ENCODE data around the gene ALAS1.

GRCh38 chr3:52218454-52218853 is 20.5 kb downstream of the ALAS1 start:
- TF ChIP-seq CTCF (IDR thresholded peaks at IDR 0.05): no peak
- no peak for TF ChIP-seq POLR2A (IDR thresholded peaks at IDR 0.05)
- no peak for TF ChIP-seq POLR2AphosphoS5 (IDR thresholded peaks at IDR 0.05; ENCODE audit: insufficient read depth in 1 of 2, low read depth in 1 of 2)
